ENCODE results near the gene UBE2E3.
A peak's percentile ranks its signal among the peaks of the same experiment; 100 is the strongest.

Gene UBE2E3

GRCh38 chr2:180990337-180990736, 9.9 kb downstream of the UBE2E3 start:
- Histone ChIP-seq H3K9me2 (replicated peaks; ENCODE audit: low read depth, low read length) (no peaks in the 10 kb centered on the region), H3K4me1 (ENCODE audit: insufficient read depth, low read length, poor library complexity, severe bottlenecking) (no peaks in the 10 kb centered on the region), H3K9ac (ENCODE audit: low read depth, low read length, poor library complexity, severe bottlenecking) (no peak overlapping the region), H3K4me3 (ENCODE audit: low read length, poor library complexity, severe bottlenecking) (no peak overlapping the region), H3K36me3 (ENCODE audit: insufficient read depth, low read length) (no peaks in the 10 kb centered on the region), H4K20me1 (ENCODE audit: insufficient read depth, low read length, poor library complexity, severe bottlenecking) (no peaks in the 10 kb centered on the region), H2AFZ (ENCODE audit: low read length) (no peak overlapping the region), H3F3A (ENCODE audit: low read depth) (no peaks in the 10 kb centered on the region), H3K9me3 (ENCODE audit: insufficient read depth, low read depth, low read length) (no peaks in the 10 kb centered on the region), H3K27me3 (ENCODE audit: insufficient read depth, low read length, poor library complexity, severe bottlenecking) (no peaks in the 10 kb centered on the region), H3K4me2 (ENCODE audit: low read depth, low read length, poor library complexity, severe bottlenecking) (no peak overlapping the region), H3K79me2 (ENCODE audit: insufficient read depth, low read length) (no peaks in the 10 kb centered on the region)
- TF ChIP-seq CTCF (conservative IDR thresholded peaks at IDR 0.05; ENCODE audit: low read length) (no peak), EZH2phosphoT487 (IDR thresholded peaks at IDR 0.05; ENCODE audit: borderline replicate concordance) (no peak)

GRCh38 chr2:180990794-180991193, 10.4 kb downstream of the UBE2E3 start:
- TF ChIP-seq CTCF (conservative IDR thresholded peaks at IDR 0.05; ENCODE audit: low read length) (no peak), EZH2phosphoT487 (IDR thresholded peaks at IDR 0.05; ENCODE audit: borderline replicate concordance) (no peak)
- Histone ChIP-seq H3K4me1 (ENCODE audit: insufficient read depth, low read length, poor library complexity, severe bottlenecking) (no peaks in the 10 kb centered on the region), H2AFZ (ENCODE audit: low read length) (no peak overlapping the region), H3K9me2 (replicated peaks; ENCODE audit: low read depth, low read length) (no peaks in the 10 kb centered on the region), H3K36me3 (ENCODE audit: insufficient read depth, low read length) (no peaks in the 10 kb centered on the region), H3K9me3 (ENCODE audit: insufficient read depth, low read depth, low read length) (no peaks in the 10 kb centered on the region), H3K4me3 (ENCODE audit: low read length, poor library complexity, severe bottlenecking) (no peak overlapping the region), H3K27me3 (ENCODE audit: insufficient read depth, low read length, poor library complexity, severe bottlenecking) (no peaks in the 10 kb centered on the region), H4K20me1 (ENCODE audit: insufficient read depth, low read length, poor library complexity, severe bottlenecking) (no peaks in the 10 kb centered on the region), H3K79me2 (ENCODE audit: insufficient read depth, low read length) (no peaks in the 10 kb centered on the region), H3F3A (ENCODE audit: low read depth) (no peaks in the 10 kb centered on the region), H3K9ac (ENCODE audit: low read depth, low read length, poor library complexity, severe bottlenecking) (no peak overlapping the region), H3K4me2 (ENCODE audit: low read depth, low read length, poor library complexity, severe bottlenecking) (no peak overlapping the region)

- H3K36me3 ChIP-seq (ENCODE audit: insufficient read depth, low read length): no peaks in the 10 kb centered on the region
- no peak overlapping the region for H3K4me2 ChIP-seq (ENCODE audit: low read depth, low read length, poor library complexity, severe bottlenecking)
- H3K9me2 ChIP-seq (replicated peaks; ENCODE audit: low read depth, low read length): no peaks in the 10 kb centered on the region
- H3K4me3 ChIP-seq (ENCODE audit: low read length, poor library complexity, severe bottlenecking): no peak overlapping the region
- no peaks in the 10 kb centered on the region for H3K9me3 ChIP-seq (ENCODE audit: insufficient read depth, low read depth, low read length)
- H3F3A ChIP-seq (ENCODE audit: low read depth): no peaks in the 10 kb centered on the region
- H3K79me2 ChIP-seq (ENCODE audit: insufficient read depth, low read length): no peaks in the 10 kb centered on the region
- H2AFZ ChIP-seq (ENCODE audit: low read length): no peak overlapping the region
- H3K9ac ChIP-seq (ENCODE audit: low read depth, low read length, poor library complexity, severe bottlenecking): no peak overlapping the region
- no peak for TF ChIP-seq EZH2phosphoT487 (IDR thresholded peaks at IDR 0.05; ENCODE audit: borderline replicate concordance)
- peak; percentile 44; the same call in 1 of the 2 replicates for TF ChIP-seq CTCF (conservative IDR thresholded peaks at IDR 0.05; ENCODE audit: low read length)
- H3K27me3 ChIP-seq (ENCODE audit: insufficient read depth, low read length, poor library complexity, severe bottlenecking): no peaks in the 10 kb centered on the region
- H4K20me1 ChIP-seq (ENCODE audit: insufficient read depth, low read length, poor library complexity, severe bottlenecking): no peaks in the 10 kb centered on the region
- H3K4me1 ChIP-seq (ENCODE audit: insufficient read depth, low read length, poor library complexity, severe bottlenecking): no peaks in the 10 kb centered on the region
These were observed 11.0 kb downstream of the UBE2E3 start for GRCh38 chr2:180991361-180991760.

Measured in Loucy (cell line).